ENCODE measurements around the gene PHGDH. TPM values are rescaled to one million over a fixed set of nuclear protein-coding genes. Genes with fewer than 3 reads are reported as not detected.

Gene PHGDH
- total and polyA plus RNA-seq, 9 donors, result 34.1 to 488 (median 62.8) TPM

DNA sequence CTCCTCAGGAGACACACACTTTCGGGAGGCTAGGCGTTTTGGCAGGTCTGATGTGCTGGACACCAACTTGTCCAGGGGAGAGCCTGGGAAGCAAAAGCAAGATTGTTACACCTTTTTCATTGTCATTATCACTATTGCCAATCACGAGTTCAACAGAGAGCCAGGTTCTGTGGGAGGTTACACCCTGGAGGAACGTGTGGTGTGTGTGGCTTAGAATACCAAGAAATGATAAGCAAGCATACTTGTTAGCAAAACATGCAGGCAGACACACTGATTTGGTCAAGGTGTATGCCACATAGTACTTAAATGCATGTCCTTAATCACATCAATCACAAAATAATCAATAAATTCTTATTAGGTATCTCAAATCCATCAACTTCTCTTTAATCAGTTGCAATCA lies 40.9 kb downstream of the PHGDH start:
- TF ChIP-seq CTCF (IDR thresholded peaks at IDR 0.05), result no peak
- TF ChIP-seq POLR2A (IDR thresholded peaks at IDR 0.05), result no peak
- no peak for TF ChIP-seq EP300 (IDR thresholded peaks at IDR 0.05)
- H3K9me3 ChIP-seq, result no peaks in the 10 kb centered on the region
- H3K27ac ChIP-seq, result no peak overlapping the region
- H3K4me1 ChIP-seq (ENCODE audit: insufficient read depth), result peaks cover 3% of the 10 kb centered on the region
- H3K27me3 ChIP-seq, result no peaks in the 10 kb centered on the region
- no peak for DNase-seq
- no peak overlapping the region for H3K4me3 ChIP-seq
- H3K36me3 ChIP-seq, result no peaks in the 10 kb centered on the region
- WGBS, 3 donors, result 70 to 81% (median 76%) methylated on average over 4 of the region's 4 CpGs
- intact Hi-C loops (cut with DNase I), result no loop called here

DNA sequence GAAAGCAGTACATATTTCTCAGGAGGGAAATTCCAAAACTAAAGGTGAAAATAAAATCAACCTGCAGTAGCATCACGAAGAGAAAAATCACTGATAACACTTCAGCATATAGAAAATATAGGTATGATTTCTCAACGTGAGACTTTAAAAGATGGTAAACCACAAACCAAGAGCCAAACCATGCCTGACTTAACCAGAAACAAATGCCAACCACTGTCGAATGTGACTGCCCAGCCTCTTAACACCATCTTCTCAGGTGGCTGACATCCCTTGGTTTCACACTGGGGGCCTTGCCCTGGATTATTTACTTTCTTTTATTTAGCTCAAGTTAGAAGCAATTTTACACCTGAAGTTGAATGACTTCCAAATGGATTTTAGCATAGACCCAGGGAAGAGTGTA lies 46.9 kb downstream of the PHGDH start:
- intact Hi-C loops (cut with DNase I), result no loop called here

GRCh38 chr1:119762409-119762808 lies 50.7 kb downstream of the PHGDH start:
- 73 to 84% (median 82%) methylated on average over 1 of the region's 1 CpG for WGBS, 3 donors
- no peaks in the 10 kb centered on the region for H3K27me3 ChIP-seq
- no peaks in the 10 kb centered on the region for H3K36me3 ChIP-seq
- no peak for DNase-seq
- intact Hi-C loops (cut with DNase I), result no loop called here
- no peaks in the 10 kb centered on the region for H3K4me1 ChIP-seq (ENCODE audit: insufficient read depth)
- TF ChIP-seq CTCF (IDR thresholded peaks at IDR 0.05), result no peak
- no peak for TF ChIP-seq EP300 (IDR thresholded peaks at IDR 0.05)
- no peak for TF ChIP-seq POLR2A (IDR thresholded peaks at IDR 0.05)
- H3K9me3 ChIP-seq, result no peaks in the 10 kb centered on the region
- H3K27ac ChIP-seq, result no peak overlapping the region
- H3K4me3 ChIP-seq, result no peak overlapping the region

More for the DNA sequence above, 46.9 kb downstream of the PHGDH start:
- H3K27ac ChIP-seq, result no peak overlapping the region
- no peaks in the 10 kb centered on the region for H3K9me3 ChIP-seq
- H3K36me3 ChIP-seq, result no peaks in the 10 kb centered on the region
- WGBS, 3 donors, result 76 to 90% (median 80%) methylated on average over 3 of the region's 3 CpGs
- H3K4me1 ChIP-seq (ENCODE audit: insufficient read depth), result no peaks in the 10 kb centered on the region
- TF ChIP-seq CTCF (IDR thresholded peaks at IDR 0.05) (no peak), POLR2A (IDR thresholded peaks at IDR 0.05) (no peak), EP300 (IDR thresholded peaks at IDR 0.05) (no peak)
- DNase-seq, result no peak
- H3K4me3 ChIP-seq, result no peak overlapping the region
- no peaks in the 10 kb centered on the region for H3K27me3 ChIP-seq

GRCh38 chr1:119762953-119763352 lies 51.2 kb downstream of the PHGDH start:
- Histone ChIP-seq H3K4me1 (ENCODE audit: insufficient read depth) (no peaks in the 10 kb centered on the region), H3K27ac (no peak overlapping the region), H3K4me3 (no peak overlapping the region), H3K36me3 (no peaks in the 10 kb centered on the region), H3K27me3 (no peaks in the 10 kb centered on the region), H3K9me3 (no peaks in the 10 kb centered on the region)
- TF ChIP-seq CTCF (IDR thresholded peaks at IDR 0.05) (no peak), EP300 (IDR thresholded peaks at IDR 0.05) (no peak), POLR2A (IDR thresholded peaks at IDR 0.05) (no peak)
- DNase-seq, result no peak
- intact Hi-C loops (cut with DNase I), result no loop called here
- WGBS, 3 donors, result 67 to 78% (median 75%) methylated on average over 1 of the region's 1 CpG

DNA sequence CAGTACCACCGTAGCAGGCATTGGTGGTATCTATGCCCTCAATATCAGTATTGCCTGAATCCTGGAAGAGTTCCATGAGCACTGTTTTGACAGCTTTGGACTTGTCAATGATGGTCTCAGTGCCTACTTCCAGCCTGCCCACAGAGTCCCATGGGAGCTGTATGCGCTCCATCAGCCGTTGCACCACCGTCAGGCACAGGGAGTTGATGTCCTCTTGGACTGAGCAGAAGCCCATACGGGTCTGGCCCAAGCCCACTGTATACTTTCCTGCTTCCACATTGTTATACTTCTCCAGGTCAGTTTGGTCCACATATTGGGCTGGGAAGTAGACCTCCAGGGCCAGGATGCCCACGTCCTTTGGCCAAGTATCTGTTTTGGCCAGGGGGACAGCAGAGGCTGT lies 52.5 kb downstream of the PHGDH start:
- no peak for DNase-seq
- no peak overlapping the region for H3K27ac ChIP-seq
- intact Hi-C loops (cut with DNase I), result no loop called here
- H3K27me3 ChIP-seq, result no peaks in the 10 kb centered on the region
- TF ChIP-seq CTCF (IDR thresholded peaks at IDR 0.05) (no peak), EP300 (IDR thresholded peaks at IDR 0.05) (no peak), POLR2A (IDR thresholded peaks at IDR 0.05) (no peak)
- no peaks in the 10 kb centered on the region for H3K4me1 ChIP-seq (ENCODE audit: insufficient read depth)
- H3K9me3 ChIP-seq, result no peaks in the 10 kb centered on the region
- 79 to 94% (median 87%) methylated on average over 6 of the region's 6 CpGs for WGBS, 3 donors
- H3K36me3 ChIP-seq, result no peaks in the 10 kb centered on the region
- H3K4me3 ChIP-seq, result no peak overlapping the region

All from ovary (tissue), 9 donors.